ENCODE data around the gene DBH. TPM values are rescaled to one million over a fixed set of nuclear protein-coding genes. Genes with fewer than 3 reads are reported as not detected.
"Not testable (repeated sequence)": the region's sequence is repeated elsewhere in the genome, so short reads cannot be mapped to it uniquely, and the experiment has no call there.

Gene DBH
- total RNA-seq, 4 donors from 2014 or later: not detected

DNA sequence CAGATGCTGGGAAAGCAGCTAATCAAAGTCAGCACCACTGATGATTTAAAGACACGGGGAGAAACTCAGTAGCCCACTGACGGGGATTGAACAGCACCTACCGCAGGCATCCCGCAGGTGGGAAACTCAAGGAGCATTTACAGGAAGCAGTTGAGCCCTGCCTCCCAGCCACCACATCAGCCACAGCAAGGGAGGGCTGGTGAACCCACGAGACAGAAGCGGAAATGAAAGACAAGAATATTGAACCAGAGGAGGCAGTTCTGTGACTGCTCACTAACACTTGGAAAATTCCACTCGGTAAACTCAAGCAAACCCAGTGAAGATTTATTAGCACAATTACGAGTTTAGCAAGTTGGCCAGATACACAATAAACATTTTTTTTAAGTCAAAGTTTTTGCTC is 16.4 kb upstream of the DBH start:
- peaks cover 0 to 96% (median 4%) of the 10 kb centered on the region in 4 donors for H3K27me3 ChIP-seq
- H3K36me3 ChIP-seq: no peaks in the 10 kb centered on the region
- intact Hi-C loops (cut with DNase I): no loop called here
- WGBS, 2 donors: 11 to 15% methylated on average over 8 of the region's 8 CpGs
- H3K4me3 ChIP-seq: no peak overlapping the region
- no peaks in the 10 kb centered on the region for H3K9me3 ChIP-seq
- no peak for DNase-seq
- no peak for TF ChIP-seq POLR2A (IDR thresholded peaks at IDR 0.05)
- TF ChIP-seq, protein P1, sequence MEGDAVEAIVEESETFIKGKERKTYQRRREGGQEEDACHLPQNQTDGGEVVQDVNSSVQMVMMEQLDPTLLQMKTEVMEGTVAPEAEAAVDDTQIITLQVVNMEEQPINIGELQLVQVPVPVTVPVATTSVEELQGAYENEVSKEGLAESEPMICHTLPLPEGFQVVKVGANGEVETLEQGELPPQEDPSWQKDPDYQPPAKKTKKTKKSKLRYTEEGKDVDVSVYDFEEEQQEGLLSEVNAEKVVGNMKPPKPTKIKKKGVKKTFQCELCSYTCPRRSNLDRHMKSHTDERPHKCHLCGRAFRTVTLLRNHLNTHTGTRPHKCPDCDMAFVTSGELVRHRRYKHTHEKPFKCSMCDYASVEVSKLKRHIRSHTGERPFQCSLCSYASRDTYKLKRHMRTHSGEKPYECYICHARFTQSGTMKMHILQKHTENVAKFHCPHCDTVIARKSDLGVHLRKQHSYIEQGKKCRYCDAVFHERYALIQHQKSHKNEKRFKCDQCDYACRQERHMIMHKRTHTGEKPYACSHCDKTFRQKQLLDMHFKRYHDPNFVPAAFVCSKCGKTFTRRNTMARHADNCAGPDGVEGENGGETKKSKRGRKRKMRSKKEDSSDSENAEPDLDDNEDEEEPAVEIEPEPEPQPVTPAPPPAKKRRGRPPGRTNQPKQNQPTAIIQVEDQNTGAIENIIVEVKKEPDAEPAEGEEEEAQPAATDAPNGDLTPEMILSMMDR (IDR thresholded peaks at IDR 0.05): no peak
- no peaks in the 10 kb centered on the region for H3K4me1 ChIP-seq
- H3K27ac ChIP-seq: no peak overlapping the region

DNA sequence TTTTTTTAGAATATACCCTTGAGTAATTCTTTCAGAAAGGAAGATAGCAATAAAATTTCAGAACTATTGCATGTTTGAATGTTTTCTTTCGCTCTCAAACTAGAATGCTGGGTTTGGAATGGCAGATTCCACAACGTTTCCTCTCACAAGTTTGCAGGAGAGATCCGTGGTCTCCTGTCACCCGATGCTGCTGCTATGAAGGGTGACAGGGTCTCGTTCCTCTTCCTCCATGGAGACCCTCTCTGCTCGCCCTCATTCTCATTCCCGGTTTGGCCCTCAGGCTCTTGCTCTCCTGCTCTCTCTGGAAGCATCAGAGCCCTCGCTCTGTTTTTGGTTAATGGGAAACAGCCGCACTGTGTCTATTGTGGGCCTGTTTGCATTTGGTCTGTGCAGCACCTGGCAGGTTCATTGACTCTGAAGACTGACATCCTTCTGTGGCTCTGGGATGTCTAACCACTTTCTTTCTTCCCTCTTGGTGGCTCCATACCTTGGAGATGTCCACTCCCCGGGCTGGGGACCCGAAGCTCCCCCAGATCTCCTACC is 14.4 kb upstream of the DBH start:
- Histone ChIP-seq H3K4me1 (no peaks in the 10 kb centered on the region), H3K4me3 (no peak overlapping the region), H3K9me3 (peaks cover 0 to 9% (median 5%) of the 10 kb centered on the region in 3 donors), H3K36me3 (no peaks in the 10 kb centered on the region), H3K27ac (no peak overlapping the region), H3K27me3 (peaks cover 0 to 76% (median 1%) of the 10 kb centered on the region in 4 donors)
- DNase-seq: no peak
- intact Hi-C loops (cut with DNase I): no loop called here
- TF ChIP-seq, protein P1 (IDR thresholded peaks at IDR 0.05): no peak
- no peak for TF ChIP-seq POLR2A (IDR thresholded peaks at IDR 0.05)
- 45 to 69% methylated on average over 11 of the region's 11 CpGs for WGBS, 2 donors

DNA sequence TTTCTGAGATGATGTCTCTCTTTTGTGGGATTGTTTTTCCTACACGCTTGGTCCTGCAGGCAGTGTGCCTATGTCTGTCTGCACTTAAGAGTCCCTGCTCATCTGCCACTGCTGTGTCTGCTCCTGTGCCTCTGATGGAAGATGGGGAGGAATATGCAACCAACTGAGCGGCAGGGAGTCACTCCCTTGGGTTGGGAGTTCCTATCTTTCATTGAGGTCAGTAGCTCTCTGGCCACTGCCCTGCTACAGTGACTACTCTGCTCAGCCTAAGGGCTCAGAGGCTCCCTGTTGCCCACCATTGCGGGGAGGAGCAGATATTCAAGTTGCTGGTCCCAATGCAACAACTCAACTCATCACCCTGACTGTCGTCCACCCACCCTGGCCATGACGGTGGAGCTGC is 13.6 kb upstream of the DBH start:
- no peak overlapping the region for H3K27ac ChIP-seq
- H3K4me3 ChIP-seq: no peak overlapping the region
- no peaks in the 10 kb centered on the region for H3K4me1 ChIP-seq
- H3K36me3 ChIP-seq: no peaks in the 10 kb centered on the region
- peaks cover 0 to 9% (median 5%) of the 10 kb centered on the region in 3 donors for H3K9me3 ChIP-seq
- peaks cover 0 to 68% (median 1%) of the 10 kb centered on the region in 4 donors for H3K27me3 ChIP-seq
- intact Hi-C loops (cut with DNase I): no loop called here
- WGBS, 2 donors: 53 to 77% methylated on average over 3 to 5 of the region's 5 CpGs
- no peak for DNase-seq
- TF ChIP-seq POLR2A (IDR thresholded peaks at IDR 0.05): no peak
- TF ChIP-seq, protein P1 (IDR thresholded peaks at IDR 0.05): no peak

DNA sequence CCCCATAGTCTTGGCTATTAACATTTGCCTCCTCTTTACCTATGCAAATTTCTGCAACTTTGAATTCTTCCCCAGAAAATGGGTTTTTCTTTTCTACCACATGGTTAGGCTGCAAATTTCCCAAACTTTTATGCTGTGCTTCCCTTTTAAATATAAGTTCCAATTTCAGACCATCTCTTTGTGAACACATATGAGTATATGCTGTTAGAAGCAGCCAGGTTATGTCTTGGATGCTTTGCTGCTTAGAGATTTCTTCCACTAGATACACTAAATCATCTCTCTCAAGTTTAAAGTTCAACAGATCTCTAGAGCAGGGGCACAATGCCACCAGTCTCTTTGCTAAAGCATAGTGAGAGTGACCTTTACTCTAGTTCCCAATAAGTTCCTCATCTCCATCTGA is 10.2 kb upstream of the DBH start:
- DNase-seq; intact Hi-C loops (cut with DNase I); H3K36me3 ChIP-seq; H3K4me3 ChIP-seq; H3K4me1 ChIP-seq; H3K9me3 ChIP-seq; H3K27ac ChIP-seq: not testable (repeated sequence)
- peaks cover 0 to 53% (median 0%) of the 10 kb centered on the region in 4 donors for H3K27me3 ChIP-seq

DNA sequence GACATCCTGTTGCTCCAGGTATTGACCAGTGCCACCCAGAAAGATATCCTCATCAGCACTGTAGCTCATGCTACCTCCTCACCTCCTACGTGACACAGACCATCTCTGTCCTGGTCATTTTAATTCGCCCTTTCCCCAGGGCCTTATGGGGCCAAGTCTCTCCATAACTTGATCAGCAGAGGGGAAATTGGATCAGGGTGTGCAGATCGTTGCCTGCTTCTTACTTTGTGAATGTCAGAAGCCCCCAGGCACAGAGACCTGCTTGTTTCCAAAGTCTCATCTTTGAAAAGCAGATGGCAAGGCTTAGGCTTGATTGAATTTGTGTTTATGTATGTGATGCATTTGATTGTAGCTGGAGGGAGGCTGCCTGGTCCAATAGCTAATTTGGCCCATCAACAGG is 8.8 kb upstream of the DBH start:
- Histone ChIP-seq H3K4me1 (no peaks in the 10 kb centered on the region), H3K27me3 (peaks cover 0 to 41% (median 0%) of the 10 kb centered on the region in 4 donors), H3K27ac (no peak overlapping the region), H3K36me3 (no peaks in the 10 kb centered on the region), H3K9me3 (peaks cover 0 to 9% (median 5%) of the 10 kb centered on the region in 3 donors), H3K4me3 (no peak overlapping the region)
- no peak for DNase-seq
- WGBS, 2 donors: 64 to 69% methylated on average over 3 of the region's 3 CpGs
- intact Hi-C loops (cut with DNase I): no loop called here
- TF ChIP-seq POLR2A (IDR thresholded peaks at IDR 0.05): no peak
- TF ChIP-seq, protein P1 (IDR thresholded peaks at IDR 0.05): no peak

DNA sequence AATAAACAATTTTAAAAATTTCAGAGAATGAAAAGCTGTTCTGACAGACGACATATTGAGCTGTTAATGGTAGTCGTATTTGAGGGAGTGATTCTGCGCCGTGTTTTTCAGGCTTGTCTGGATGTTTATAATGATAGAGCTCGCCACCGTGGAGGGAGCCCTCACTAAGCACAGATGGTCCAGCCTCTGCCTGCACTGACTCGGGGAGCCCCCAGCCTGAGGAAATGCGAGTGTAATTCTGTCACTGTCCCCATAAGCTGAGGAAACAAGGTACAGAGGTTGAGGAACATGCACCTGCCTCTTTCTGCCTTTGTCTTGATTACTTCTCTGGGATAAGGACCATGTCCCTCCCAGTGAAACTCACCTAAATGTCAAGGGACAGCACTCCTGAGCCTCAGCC is 7.4 kb upstream of the DBH start:
- Histone ChIP-seq H3K4me1 (no peaks in the 10 kb centered on the region), H3K27ac (no peak overlapping the region), H3K9me3 (peaks cover 0 to 9% (median 5%) of the 10 kb centered on the region in 3 donors), H3K27me3 (peaks cover 0 to 40% (median 0%) of the 10 kb centered on the region in 4 donors), H3K4me3 (no peak overlapping the region), H3K36me3 (no peaks in the 10 kb centered on the region)
- intact Hi-C loops (cut with DNase I): no loop called here
- no peak for DNase-seq
- WGBS, 2 donors: 60 to 72% methylated on average over 8 of the region's 8 CpGs
- no peak for TF ChIP-seq POLR2A (IDR thresholded peaks at IDR 0.05)

Measured in esophagus squamous epithelium (tissue), 5 donors.